Measurements from ENCODE around the gene RNF121. TPM values are rescaled to one million over a fixed set of nuclear protein-coding genes. Genes with fewer than 3 reads are reported as not detected.
"Not testable (repeated sequence)": the region's sequence is repeated elsewhere in the genome, so short reads cannot be mapped to it uniquely, and the experiment has no call there.

Gene RNF121
- total and polyA plus RNA-seq, 2 of the 8 experiments (the other 6 are each of a cell fraction or from before 2014, with no cell fraction given), result 39.7 to 51.6 TPM

GRCh38 chr11:71895961-71896360, 32.9 kb upstream of the RNF121 start (continued):
- no peak for TF ChIP-seq MAX (IDR thresholded peaks at IDR 0.05)
- TF ChIP-seq NRF1 (IDR thresholded peaks at IDR 0.05; ENCODE audit: low read depth, low read length), result no peak

- H2AFZ ChIP-seq (ENCODE audit: low read length); H3K9ac ChIP-seq (replicated peaks in 1 of 4; ENCODE audit: extremely low read depth in 1 of 4, low read depth in 3 of 4, low read length in 3 of 4); H3K79me1 ChIP-seq (ENCODE audit: low read depth, low read length); H3K4me1 ChIP-seq (replicated peaks in 1 of 4; ENCODE audit: control insufficient read depth in 3 of 4, insufficient read depth in 4 of 4, low read length in 3 of 4); H3K27ac ChIP-seq (ENCODE audit: low read depth, low read length); H3K23ac ChIP-seq (ENCODE audit: insufficient read length); H4K8ac ChIP-seq (ENCODE audit: extremely low read depth, insufficient read depth, low read length); H3K27me3 ChIP-seq (replicated peaks in 1 of 4; ENCODE audit: control insufficient read depth in 3 of 4, extremely low read depth in 1 of 4, insufficient read depth in 3 of 4, low read length in 3 of 4); H3K36me3 ChIP-seq (ENCODE audit: control insufficient read depth in 2 of 4, insufficient read depth in 4 of 4, low read length in 3 of 4); H3K18ac ChIP-seq (ENCODE audit: extremely low read depth, low read length); H3K4ac ChIP-seq (replicated peaks; ENCODE audit: insufficient read length, low read depth, low read length); H3K9me3 ChIP-seq (ENCODE audit: insufficient read depth in 2 of 2, low read depth in 1 of 2, low read length in 1 of 2); FAIRE-seq; DNase-seq (ENCODE audit: low read depth in 1 of 2, low spot score in 2 of 2); H3K56ac ChIP-seq (replicated peaks; ENCODE audit: insufficient read length, low read depth, low read length); H3K14ac ChIP-seq (ENCODE audit: insufficient read length); H2BK20ac ChIP-seq (ENCODE audit: low read length); H2BK5ac ChIP-seq (ENCODE audit: low read depth, low read length); H4K91ac ChIP-seq (replicated peaks; ENCODE audit: insufficient read length, low read length); H3K23me2 ChIP-seq (ENCODE audit: low read depth, low read length); H3K4me2 ChIP-seq (ENCODE audit: insufficient read depth in 1 of 2, low read depth in 2 of 2, low read length in 2 of 2); H3K79me2 ChIP-seq (ENCODE audit: control insufficient read depth in 1 of 2, insufficient read depth in 2 of 2, low read length in 2 of 2); H4K5ac ChIP-seq (ENCODE audit: insufficient read length, low read depth, low read length); H2BK15ac ChIP-seq (ENCODE audit: low read length); H2BK120ac ChIP-seq (replicated peaks; ENCODE audit: low read depth, low read length); POLR2A ChIA-PET (ENCODE audit: partially characterized antibody); H2BK12ac ChIP-seq (ENCODE audit: low read depth, low read length); H4K20me1 ChIP-seq (replicated peaks in 1 of 2; ENCODE audit: control insufficient read depth in 1 of 2, insufficient read depth in 2 of 2, low read length in 2 of 2); H2AK5ac ChIP-seq (ENCODE audit: low read depth, low read length); H3K4me3 ChIP-seq (ENCODE audit: extremely low read depth in 1 of 4, insufficient read depth in 2 of 4, low read depth in 3 of 4, low read length in 4 of 4): not testable (repeated sequence)
- 91% methylated on average over 12 of the region's 14 CpGs; no CpG with 5 or more reads in 1 of the 2 experiments for WGBS, 2 experiments (ENCODE audit: extremely low coverage in 1 of 2, insufficient coverage in 1 of 2, insufficient read length in 1 of 2, insufficient replicate concordance in 2 of 2, low coverage in 1 of 2, low lambda C conversion rate in 2 of 2, missing lambda C conversion rate in 1 of 2)
- CTCF ChIA-PET (ENCODE audit: partially characterized antibody), result interaction anchor here (0.9 kb wide), 1 partner anchor 174 kb away, joined by 4 read pairs; no protein-coding TSS in a partner anchor
Measured at GRCh38 chr11:71901137-71901536, 27.7 kb upstream of the RNF121 start.

Data from H1 (cell line).